Measurements from ENCODE around the gene PNPLA5.

- no peak for TF ChIP-seq CTCF (IDR thresholded peaks at IDR 0.05)
- TF ChIP-seq POLR2A (IDR thresholded peaks at IDR 0.05; ENCODE audit: low read length), result no peak
- no peak for TF ChIP-seq ZFP36 (IDR thresholded peaks at IDR 0.05; ENCODE audit: borderline replicate concordance, partially characterized antibody)
- no peak for TF ChIP-seq USF2 (IDR thresholded peaks at IDR 0.05)
- TF ChIP-seq CBX2 (IDR thresholded peaks at IDR 0.05; ENCODE audit: borderline replicate concordance, low read depth), result no peak
- no peak for TF ChIP-seq POLR2AphosphoS2 (conservative IDR thresholded peaks at IDR 0.05; ENCODE audit: low read length)
- no peak for TF ChIP-seq RNF2 (IDR thresholded peaks at IDR 0.05; ENCODE audit: borderline replicate concordance, low read depth)
- no peak for TF ChIP-seq NR3C1 (IDR thresholded peaks at IDR 0.05)
- no peak for TF ChIP-seq EP300 (IDR thresholded peaks at IDR 0.05)
- TF ChIP-seq BHLHE40 (IDR thresholded peaks at IDR 0.05; ENCODE audit: low read depth, low read length), result no peak
- TF ChIP-seq RCOR1 (IDR thresholded peaks at IDR 0.05; ENCODE audit: low read depth, low read length), result no peak
- TF ChIP-seq REST (IDR thresholded peaks at IDR 0.05), result no peak
- no peak for TF ChIP-seq HES2 (IDR thresholded peaks at IDR 0.05)
- TF ChIP-seq SMC3 (IDR thresholded peaks at IDR 0.05), result no peak
Measured at GRCh38 chr22:43894122-43894521, 2.3 kb upstream of the PNPLA5 start.

All from A549 (cell line).